Measurements from ENCODE around the gene KIAA1328.

DNA sequence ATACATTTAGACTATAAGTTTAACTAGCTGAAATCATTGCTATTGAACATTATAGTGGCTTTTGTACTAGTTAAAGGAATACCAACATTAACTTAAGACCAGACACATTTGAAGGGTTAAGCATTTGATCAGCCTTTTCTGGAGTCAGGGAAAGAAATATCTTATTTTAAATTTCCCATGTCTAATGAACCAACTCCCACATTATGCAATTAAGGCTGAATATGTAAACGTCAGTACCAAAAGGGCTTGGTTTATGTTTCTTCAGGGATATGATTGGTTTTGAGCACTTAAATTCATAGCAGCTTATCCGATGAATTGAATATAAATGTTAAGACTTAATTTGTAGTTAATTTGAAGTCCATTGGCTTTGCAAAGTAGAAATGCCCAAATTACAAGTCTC, 344.5 kb downstream of the KIAA1328 start:
- TF ChIP-seq TAF1 (IDR thresholded peaks at IDR 0.05; ENCODE audit: low read depth) (no peak), EZH2 (IDR thresholded peaks at IDR 0.05; ENCODE audit: borderline replicate concordance, insufficient read depth, low read length, poor library complexity, severe bottlenecking) (no peak), POLR2AphosphoS5 (IDR thresholded peaks at IDR 0.05) (no peak), RAD21 (conservative IDR thresholded peaks at IDR 0.05) (no peak)
- TF ChIP-seq, protein P1, sequence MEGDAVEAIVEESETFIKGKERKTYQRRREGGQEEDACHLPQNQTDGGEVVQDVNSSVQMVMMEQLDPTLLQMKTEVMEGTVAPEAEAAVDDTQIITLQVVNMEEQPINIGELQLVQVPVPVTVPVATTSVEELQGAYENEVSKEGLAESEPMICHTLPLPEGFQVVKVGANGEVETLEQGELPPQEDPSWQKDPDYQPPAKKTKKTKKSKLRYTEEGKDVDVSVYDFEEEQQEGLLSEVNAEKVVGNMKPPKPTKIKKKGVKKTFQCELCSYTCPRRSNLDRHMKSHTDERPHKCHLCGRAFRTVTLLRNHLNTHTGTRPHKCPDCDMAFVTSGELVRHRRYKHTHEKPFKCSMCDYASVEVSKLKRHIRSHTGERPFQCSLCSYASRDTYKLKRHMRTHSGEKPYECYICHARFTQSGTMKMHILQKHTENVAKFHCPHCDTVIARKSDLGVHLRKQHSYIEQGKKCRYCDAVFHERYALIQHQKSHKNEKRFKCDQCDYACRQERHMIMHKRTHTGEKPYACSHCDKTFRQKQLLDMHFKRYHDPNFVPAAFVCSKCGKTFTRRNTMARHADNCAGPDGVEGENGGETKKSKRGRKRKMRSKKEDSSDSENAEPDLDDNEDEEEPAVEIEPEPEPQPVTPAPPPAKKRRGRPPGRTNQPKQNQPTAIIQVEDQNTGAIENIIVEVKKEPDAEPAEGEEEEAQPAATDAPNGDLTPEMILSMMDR (IDR thresholded peaks at IDR 0.05; ENCODE audit: poor library complexity, severe bottlenecking): no peak
- TF ChIP-seq, protein P2, sequence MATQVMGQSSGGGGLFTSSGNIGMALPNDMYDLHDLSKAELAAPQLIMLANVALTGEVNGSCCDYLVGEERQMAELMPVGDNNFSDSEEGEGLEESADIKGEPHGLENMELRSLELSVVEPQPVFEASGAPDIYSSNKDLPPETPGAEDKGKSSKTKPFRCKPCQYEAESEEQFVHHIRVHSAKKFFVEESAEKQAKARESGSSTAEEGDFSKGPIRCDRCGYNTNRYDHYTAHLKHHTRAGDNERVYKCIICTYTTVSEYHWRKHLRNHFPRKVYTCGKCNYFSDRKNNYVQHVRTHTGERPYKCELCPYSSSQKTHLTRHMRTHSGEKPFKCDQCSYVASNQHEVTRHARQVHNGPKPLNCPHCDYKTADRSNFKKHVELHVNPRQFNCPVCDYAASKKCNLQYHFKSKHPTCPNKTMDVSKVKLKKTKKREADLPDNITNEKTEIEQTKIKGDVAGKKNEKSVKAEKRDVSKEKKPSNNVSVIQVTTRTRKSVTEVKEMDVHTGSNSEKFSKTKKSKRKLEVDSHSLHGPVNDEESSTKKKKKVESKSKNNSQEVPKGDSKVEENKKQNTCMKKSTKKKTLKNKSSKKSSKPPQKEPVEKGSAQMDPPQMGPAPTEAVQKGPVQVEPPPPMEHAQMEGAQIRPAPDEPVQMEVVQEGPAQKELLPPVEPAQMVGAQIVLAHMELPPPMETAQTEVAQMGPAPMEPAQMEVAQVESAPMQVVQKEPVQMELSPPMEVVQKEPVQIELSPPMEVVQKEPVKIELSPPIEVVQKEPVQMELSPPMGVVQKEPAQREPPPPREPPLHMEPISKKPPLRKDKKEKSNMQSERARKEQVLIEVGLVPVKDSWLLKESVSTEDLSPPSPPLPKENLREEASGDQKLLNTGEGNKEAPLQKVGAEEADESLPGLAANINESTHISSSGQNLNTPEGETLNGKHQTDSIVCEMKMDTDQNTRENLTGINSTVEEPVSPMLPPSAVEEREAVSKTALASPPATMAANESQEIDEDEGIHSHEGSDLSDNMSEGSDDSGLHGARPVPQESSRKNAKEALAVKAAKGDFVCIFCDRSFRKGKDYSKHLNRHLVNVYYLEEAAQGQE (IDR thresholded peaks at IDR 0.05; ENCODE audit: borderline replicate concordance): no peak

Measured in neural cell (in vitro differentiated cells).